HCT116 (cell line): Measurements from ENCODE around the gene PRCC.
A peak's percentile ranks its signal among the peaks of the same experiment; 100 is the strongest.

Experiments used
- CEBPB ChIP-seq: IDR thresholded peaks from 2 replicates; pipeline ENCODE4 v1.6.1; 2012; ENCODE audit warnings: low read depth
- CTCF ChIP-seq, 3 experiments: fragments of 200-600 bp in 1 of 3; sonication (generic) in 1 of 3; IDR thresholded peaks in 2 of 3; conservative IDR thresholded peaks in 1 of 3; 2 replicates each; pipeline ENCODE4 v1.5.1; 2012 to 2017; ENCODE audit warnings: low read depth in 2 of 3, low read length in 2 of 3, antibody characterized with exemption in 1 of 3, borderline replicate concordance in 1 of 3, control low read depth in 1 of 3, mild to moderate bottlenecking in 1 of 3, mixed read lengths in 1 of 3, mixed run types in 1 of 3, moderate library complexity in 1 of 3; ENCODE audit not compliant: insufficient read depth in 1 of 3
- EGR1 ChIP-seq: IDR thresholded peaks from 2 replicates; pipeline ENCODE4 v1.6.1; 2012; ENCODE audit warnings: low read depth
- YY1 ChIP-seq: IDR thresholded peaks from 2 replicates; pipeline ENCODE4 v1.6.1; 2011; ENCODE audit warnings: low read length, low read depth, moderate library complexity, mild to moderate bottlenecking; ENCODE audit not compliant: insufficient replicate concordance; ENCODE audit errors: extremely low read depth

GRCh38 chr1:156751757-156752481 lies 15.4 kb upstream of the PRCC start:
- TF ChIP-seq CEBPB (no peak), EGR1 (no peak), CTCF (IDR thresholded peaks at IDR 0.05 in 2 of 3, conservative IDR thresholded peaks at IDR 0.05 in 1 of 3; ENCODE audit: borderline replicate concordance in 1 of 3, insufficient read depth in 1 of 3, low read depth in 2 of 3, low read length in 2 of 3) (no peak), YY1 (peak; percentile 86)
